ENCODE data around the gene NGF.

DNA sequence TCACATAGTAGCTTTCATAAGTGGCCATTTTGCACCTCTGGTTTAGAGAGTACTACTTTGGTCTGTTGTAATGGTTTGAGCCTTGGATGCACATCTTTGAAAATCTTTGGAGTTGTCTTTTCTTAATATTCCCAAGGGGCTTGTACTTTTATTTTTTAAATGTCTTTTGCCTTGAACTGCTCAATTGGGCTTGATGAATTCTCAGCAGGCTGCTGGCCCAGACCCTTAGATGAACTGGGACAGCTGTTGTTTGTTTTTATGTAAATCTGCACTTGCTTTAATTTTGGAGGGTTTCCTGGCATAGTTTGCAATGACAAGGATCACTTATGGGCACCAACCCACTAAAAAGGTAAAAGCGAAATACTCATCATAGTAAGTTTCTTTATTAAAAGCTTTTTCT is 24.9 kb downstream of the NGF start:
- no peak for TF ChIP-seq EZH2 (IDR thresholded peaks at IDR 0.05; ENCODE audit: borderline replicate concordance, low read depth, low read length, poor library complexity, severe bottlenecking)
- TF ChIP-seq, protein P1, sequence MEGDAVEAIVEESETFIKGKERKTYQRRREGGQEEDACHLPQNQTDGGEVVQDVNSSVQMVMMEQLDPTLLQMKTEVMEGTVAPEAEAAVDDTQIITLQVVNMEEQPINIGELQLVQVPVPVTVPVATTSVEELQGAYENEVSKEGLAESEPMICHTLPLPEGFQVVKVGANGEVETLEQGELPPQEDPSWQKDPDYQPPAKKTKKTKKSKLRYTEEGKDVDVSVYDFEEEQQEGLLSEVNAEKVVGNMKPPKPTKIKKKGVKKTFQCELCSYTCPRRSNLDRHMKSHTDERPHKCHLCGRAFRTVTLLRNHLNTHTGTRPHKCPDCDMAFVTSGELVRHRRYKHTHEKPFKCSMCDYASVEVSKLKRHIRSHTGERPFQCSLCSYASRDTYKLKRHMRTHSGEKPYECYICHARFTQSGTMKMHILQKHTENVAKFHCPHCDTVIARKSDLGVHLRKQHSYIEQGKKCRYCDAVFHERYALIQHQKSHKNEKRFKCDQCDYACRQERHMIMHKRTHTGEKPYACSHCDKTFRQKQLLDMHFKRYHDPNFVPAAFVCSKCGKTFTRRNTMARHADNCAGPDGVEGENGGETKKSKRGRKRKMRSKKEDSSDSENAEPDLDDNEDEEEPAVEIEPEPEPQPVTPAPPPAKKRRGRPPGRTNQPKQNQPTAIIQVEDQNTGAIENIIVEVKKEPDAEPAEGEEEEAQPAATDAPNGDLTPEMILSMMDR (conservative IDR thresholded peaks at IDR 0.05; ENCODE audit: low read depth, low read length), result no peak

Measured in A673 (cell line).